UCSD-AML1 (cell line): ENCODE measurements around the gene P4HB.
A peak's percentile ranks its signal among the peaks of the same experiment; 100 is the strongest.

Experiments
- DNase-seq: peaks from one replicate; lab custom pipeline; 2025; ENCODE audit not compliant: unreplicated experiment; lab: John Stamatoyannopoulos, UW

P4HB gene

GRCh38 chr17:81833160-81833920 lies 27.0 kb downstream of the P4HB start, which contains the start of gene MCRIP1:
MCRIP1 (minus strand) TSS chr17:81833291; CDS start chr17:81824506, 8,785 bp downstream.
- peak; percentile 95 for DNase-seq

- DNase-seq = peak; percentile 48
These were observed 27.7 kb downstream of the P4HB start for GRCh38 chr17:81832608-81833159.

- peak; percentile 47 for DNase-seq
These were observed 28.3 kb downstream of the P4HB start for GRCh38 chr17:81831957-81832607.

GRCh38 chr17:81831563-81831956 lies 28.8 kb downstream of the P4HB start:
- peak; percentile 30 for DNase-seq

GRCh38 chr17:81829858-81830257 lies 30.5 kb downstream of the P4HB start:
- no peak for DNase-seq

- DNase-seq = peak; percentile 27
These were observed 31.7 kb downstream of the P4HB start for GRCh38 chr17:81828656-81829055.

GRCh38 chr17:81825841-81826466 lies 34.4 kb downstream of the P4HB start:
- no peak for DNase-seq

GRCh38 chr17:81824595-81824994 lies 35.7 kb downstream of the P4HB start:
- DNase-seq = no peak

GRCh38 chr17:81823820-81824550 lies 36.4 kb downstream of the P4HB start:
- DNase-seq = no peak

GRCh38 chr17:81822996-81823819 lies 37.1 kb downstream of the P4HB start:
- no peak for DNase-seq

- DNase-seq = no peak
These were observed 38.1 kb downstream of the P4HB start for GRCh38 chr17:81822312-81822637.

- peak; percentile 87 for DNase-seq
These were observed 38.6 kb downstream of the P4HB start for GRCh38 chr17:81821603-81822311.

GRCh38 chr17:81821147-81821546 lies 39.2 kb downstream of the P4HB start:
- no peak for DNase-seq

GRCh38 chr17:81819708-81820107 lies 40.6 kb downstream of the P4HB start:
- DNase-seq = no peak

GRCh38 chr17:81817758-81818147 lies 42.6 kb downstream of the P4HB start:
- no peak for DNase-seq

- no peak for DNase-seq
These were observed 44.7 kb downstream of the P4HB start for GRCh38 chr17:81815646-81815986.

- no peak for DNase-seq
These were observed 45.3 kb downstream of the P4HB start for GRCh38 chr17:81814748-81815645.

- DNase-seq = no peak
These were observed 46.3 kb downstream of the P4HB start for GRCh38 chr17:81813861-81814683.
